ENCODE measurements around the gene RTL9. TPM values are rescaled to one million over a fixed set of nuclear protein-coding genes. Genes with fewer than 3 reads are reported as not detected.

The RTL9 gene
- total RNA-seq, 3 donors from 2014 or later: 0.15 to 0.32 TPM; not detected in 1

DNA sequence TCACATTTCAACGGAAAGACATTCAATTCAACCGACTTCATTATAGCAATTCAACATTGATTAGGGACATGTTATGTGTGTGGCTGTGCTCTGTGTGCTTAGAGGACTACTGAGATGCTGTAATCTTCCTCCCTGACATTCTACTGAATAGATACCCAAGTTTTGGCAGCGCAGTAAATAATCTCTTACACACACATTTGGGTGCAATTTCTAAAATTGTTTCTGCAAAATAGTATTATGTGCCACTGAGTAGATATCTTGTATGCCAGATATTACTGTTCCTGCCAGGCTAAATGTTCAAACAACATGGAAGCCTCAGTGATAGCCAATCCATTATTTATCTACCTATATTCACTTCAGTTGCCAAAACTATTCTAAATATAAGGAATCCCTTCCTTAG lies 41.3 kb downstream of the RTL9 start:
- Histone ChIP-seq H3K27me3 (peaks cover 0 to 63% of the 10 kb centered on the region in 2 donors), H3K36me3 (no peaks in the 10 kb centered on the region), H3K9me3 (no peaks in the 10 kb centered on the region)

DNA sequence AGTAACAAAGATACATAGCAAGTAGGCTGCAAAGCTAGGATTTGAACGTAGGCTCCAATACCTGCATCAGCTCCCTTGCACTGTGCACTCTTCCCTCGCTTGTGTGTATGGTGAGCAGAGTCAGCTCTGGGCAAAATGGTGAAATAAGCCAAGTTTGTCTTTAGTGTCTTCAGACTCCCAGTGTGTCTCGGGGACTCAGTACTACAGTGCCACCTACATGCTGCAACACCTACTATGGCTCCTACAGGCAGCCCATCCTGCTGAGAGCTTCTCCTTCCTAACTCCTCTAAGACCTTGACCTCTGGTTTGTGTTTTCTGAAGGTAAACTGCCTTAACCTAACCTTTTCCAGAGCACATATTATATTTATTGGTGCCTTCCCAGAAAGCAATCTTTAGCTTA lies 42.5 kb downstream of the RTL9 start:
- Histone ChIP-seq H3K36me3 (no peaks in the 10 kb centered on the region), H3K27ac (no peak overlapping the region), H3K27me3 (peaks cover 0 to 55% of the 10 kb centered on the region in 2 donors), H3K4me1 (no peaks in the 10 kb centered on the region), H3K4me3 (no peak overlapping the region), H3K9me3 (no peaks in the 10 kb centered on the region)
- intact Hi-C loops (cut with DNase I; ENCODE audit: low total_unique reads): no loop called here
- no peak for TF ChIP-seq POLR2A (IDR thresholded peaks at IDR 0.05)
- TF ChIP-seq, protein P1, sequence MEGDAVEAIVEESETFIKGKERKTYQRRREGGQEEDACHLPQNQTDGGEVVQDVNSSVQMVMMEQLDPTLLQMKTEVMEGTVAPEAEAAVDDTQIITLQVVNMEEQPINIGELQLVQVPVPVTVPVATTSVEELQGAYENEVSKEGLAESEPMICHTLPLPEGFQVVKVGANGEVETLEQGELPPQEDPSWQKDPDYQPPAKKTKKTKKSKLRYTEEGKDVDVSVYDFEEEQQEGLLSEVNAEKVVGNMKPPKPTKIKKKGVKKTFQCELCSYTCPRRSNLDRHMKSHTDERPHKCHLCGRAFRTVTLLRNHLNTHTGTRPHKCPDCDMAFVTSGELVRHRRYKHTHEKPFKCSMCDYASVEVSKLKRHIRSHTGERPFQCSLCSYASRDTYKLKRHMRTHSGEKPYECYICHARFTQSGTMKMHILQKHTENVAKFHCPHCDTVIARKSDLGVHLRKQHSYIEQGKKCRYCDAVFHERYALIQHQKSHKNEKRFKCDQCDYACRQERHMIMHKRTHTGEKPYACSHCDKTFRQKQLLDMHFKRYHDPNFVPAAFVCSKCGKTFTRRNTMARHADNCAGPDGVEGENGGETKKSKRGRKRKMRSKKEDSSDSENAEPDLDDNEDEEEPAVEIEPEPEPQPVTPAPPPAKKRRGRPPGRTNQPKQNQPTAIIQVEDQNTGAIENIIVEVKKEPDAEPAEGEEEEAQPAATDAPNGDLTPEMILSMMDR (IDR thresholded peaks at IDR 0.05): no peak
- TF ChIP-seq POLR2AphosphoS5 (IDR thresholded peaks at IDR 0.05): no peak
- DNase-seq (ENCODE audit: low spot score in 2 of 2): no peak

More for the DNA sequence above, 41.3 kb downstream of the RTL9 start:
- Histone ChIP-seq H3K4me1 (no peaks in the 10 kb centered on the region), H3K4me3 (no peak overlapping the region), H3K27ac (no peak overlapping the region)
- intact Hi-C loops (cut with DNase I; ENCODE audit: low total_unique reads): no loop called here
- DNase-seq (ENCODE audit: low spot score in 2 of 2): no peak
- TF ChIP-seq POLR2A (IDR thresholded peaks at IDR 0.05) (no peak), POLR2AphosphoS5 (IDR thresholded peaks at IDR 0.05) (no peak)
- TF ChIP-seq, protein P1 (IDR thresholded peaks at IDR 0.05): no peak

DNA sequence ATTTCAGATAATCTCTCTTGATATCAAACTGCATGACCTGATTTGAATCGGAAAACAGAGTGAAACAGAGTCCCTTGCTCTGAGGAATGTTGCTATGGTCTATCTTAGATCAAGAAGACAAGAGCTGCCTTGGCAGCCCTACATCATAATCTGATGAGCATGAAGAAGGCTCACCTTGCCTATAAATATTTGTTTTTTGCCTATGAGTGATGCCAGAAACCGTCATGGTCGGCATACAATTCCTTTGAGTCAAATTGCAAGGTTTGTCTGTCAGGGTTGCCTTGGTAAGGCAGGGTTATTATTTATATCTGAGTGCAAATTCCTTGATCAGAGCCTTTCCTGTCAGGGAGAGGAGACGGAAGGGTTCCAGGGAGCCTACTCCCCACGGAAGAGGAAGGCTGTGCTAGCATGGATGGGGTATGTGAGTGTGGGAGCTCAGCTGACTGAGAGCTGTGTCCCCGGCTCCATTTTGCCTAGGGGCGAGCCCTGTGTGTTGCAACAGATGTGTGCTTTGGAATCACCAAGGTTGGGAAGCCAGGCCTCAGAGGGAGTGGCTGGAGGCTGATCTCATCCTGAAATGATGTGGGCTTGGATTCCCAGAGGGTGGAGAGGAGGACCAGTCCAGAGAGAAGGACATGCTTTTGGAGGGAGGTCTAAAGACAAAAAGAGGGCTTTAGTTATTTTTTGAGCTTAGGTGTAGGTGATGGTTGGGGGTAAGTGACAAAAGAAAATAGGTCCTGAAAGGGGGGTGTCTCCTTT lies 43.6 kb downstream of the RTL9 start:
- H3K36me3 ChIP-seq: no peaks in the 10 kb centered on the region
- intact Hi-C loops (cut with DNase I; ENCODE audit: low total_unique reads): no loop called here
- peak overlapping the region; percentile 4 to 11 for H3K27ac ChIP-seq
- no peaks in the 10 kb centered on the region for H3K9me3 ChIP-seq
- no peak overlapping the region for H3K4me3 ChIP-seq
- TF ChIP-seq POLR2AphosphoS5 (IDR thresholded peaks at IDR 0.05): no peak
- TF ChIP-seq POLR2A (IDR thresholded peaks at IDR 0.05): no peak
- TF ChIP-seq, protein P1 (IDR thresholded peaks at IDR 0.05): no peak
- H3K27me3 ChIP-seq: peaks cover 0 to 55% of the 10 kb centered on the region in 2 donors
- H3K4me1 ChIP-seq: no peaks in the 10 kb centered on the region
- DNase-seq (ENCODE audit: low spot score in 2 of 2): peak; percentile 24 to 59

DNA sequence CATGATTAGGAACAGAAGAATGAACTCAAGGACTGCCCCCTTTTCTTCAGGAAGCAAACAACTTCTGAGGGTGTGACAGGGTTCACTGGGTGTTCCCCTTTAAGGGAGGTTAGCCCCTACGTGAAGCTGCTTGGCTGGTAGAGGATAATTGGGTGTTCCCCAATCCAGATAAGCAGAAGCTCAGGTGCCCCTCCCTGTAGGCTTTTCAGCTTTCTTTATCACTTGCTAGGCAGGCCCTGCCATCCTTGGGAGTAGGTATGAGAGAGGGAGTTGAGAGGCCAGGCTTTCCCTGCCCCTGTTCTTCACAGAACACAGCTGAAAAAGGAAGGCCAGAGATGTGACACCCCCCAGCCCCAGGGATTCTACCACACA lies 44.2 kb downstream of the RTL9 start:
- intact Hi-C loops (cut with DNase I; ENCODE audit: low total_unique reads): no loop called here
- Histone ChIP-seq H3K36me3 (no peaks in the 10 kb centered on the region), H3K4me1 (no peaks in the 10 kb centered on the region), H3K9me3 (no peaks in the 10 kb centered on the region), H3K27me3 (peaks cover 0 to 55% of the 10 kb centered on the region in 2 donors), H3K4me3 (no peak overlapping the region), H3K27ac (peak overlapping the region; percentile 4 to 11)
- TF ChIP-seq, protein P1 (IDR thresholded peaks at IDR 0.05): no peak
- TF ChIP-seq POLR2AphosphoS5 (IDR thresholded peaks at IDR 0.05): no peak
- no peak for TF ChIP-seq POLR2A (IDR thresholded peaks at IDR 0.05)
- no peak for DNase-seq (ENCODE audit: low spot score in 2 of 2)

DNA sequence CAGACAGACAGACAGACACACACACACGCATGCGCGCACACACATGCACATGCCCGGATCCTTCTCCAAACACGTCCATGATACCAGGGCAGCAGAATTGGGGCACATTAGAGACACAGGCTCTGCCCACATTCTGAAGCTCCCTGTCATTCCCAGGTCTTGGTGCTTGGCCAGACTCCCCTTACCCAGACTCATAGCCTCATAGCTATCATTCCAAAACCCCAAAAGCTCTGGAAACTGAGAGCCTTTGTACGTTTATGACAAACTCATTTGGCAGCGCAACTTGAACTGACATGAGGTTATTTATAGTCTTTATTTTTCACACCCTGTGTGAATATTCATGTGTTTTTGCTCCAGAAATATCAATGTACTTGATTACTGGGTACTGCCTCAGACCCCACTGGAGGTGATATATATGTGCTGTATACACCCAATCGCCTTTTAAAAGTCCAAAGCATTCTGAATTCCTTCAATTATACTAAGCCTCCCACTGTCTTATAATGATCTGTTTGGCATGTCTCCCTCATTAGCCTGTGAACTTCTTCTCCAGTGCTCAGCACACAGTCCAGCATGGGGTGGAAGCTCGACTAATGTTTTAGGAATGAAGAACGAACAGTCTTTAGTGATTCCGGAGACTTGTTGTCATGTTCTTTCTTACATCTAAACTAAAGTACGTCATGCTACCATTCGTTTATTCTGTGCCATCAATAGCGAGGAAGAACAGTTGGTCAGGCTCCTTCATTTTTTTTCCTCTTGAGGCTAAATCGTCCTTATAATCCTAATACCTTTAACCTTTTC lies 45.0 kb downstream of the RTL9 start:
- Histone ChIP-seq H3K36me3 (no peaks in the 10 kb centered on the region), H3K27ac (no peak overlapping the region), H3K9me3 (no peaks in the 10 kb centered on the region), H3K4me3 (no peak overlapping the region), H3K27me3 (peaks cover 0 to 57% of the 10 kb centered on the region in 2 donors), H3K4me1 (no peaks in the 10 kb centered on the region)
- TF ChIP-seq POLR2A (IDR thresholded peaks at IDR 0.05): no peak
- TF ChIP-seq, protein P1 (IDR thresholded peaks at IDR 0.05): no peak
- no peak for DNase-seq (ENCODE audit: low spot score in 2 of 2)
- intact Hi-C loops (cut with DNase I; ENCODE audit: low total_unique reads): no loop called here
